ENCODE measurements around the gene NOP14. TPM values are rescaled to one million over a fixed set of nuclear protein-coding genes. Genes with fewer than 3 reads are reported as not detected.

NOP14 gene
- total RNA-seq, 2 experiments from 2014 or later = 31.7 to 66.2 TPM

GRCh38 chr4:2901186-2901585 is 62.0 kb downstream of the NOP14 start:
- intact Hi-C loops (cut with micrococcal nuclease; ENCODE audit: unreplicated experiment) = no loop called here
- Histone ChIP-seq H3K36me3 (ENCODE audit: insufficient read depth, low read length) (peaks cover 42% of the 10 kb centered on the region), H3K4me1 (ENCODE audit: insufficient read depth, low read length, poor library complexity, severe bottlenecking) (no peaks in the 10 kb centered on the region), H3K9me2 (ENCODE audit: insufficient read depth, low read length) (no peaks in the 10 kb centered on the region), H3K4me3 (ENCODE audit: low read depth, low read length, poor library complexity, severe bottlenecking) (no peak overlapping the region), H4K20me1 (ENCODE audit: insufficient read depth, low read length) (no peaks in the 10 kb centered on the region), H3K79me2 (ENCODE audit: insufficient read depth, low read depth, low read length) (no peaks in the 10 kb centered on the region), H3K9me3 (ENCODE audit: low read length) (no peaks in the 10 kb centered on the region), H2AFZ (ENCODE audit: low read length) (no peak overlapping the region), H3K4me2 (ENCODE audit: low read length) (no peak overlapping the region), H3K27ac (ENCODE audit: low read depth, low read length, poor library complexity, severe bottlenecking) (no peak overlapping the region)
- no TSS peak for BruUV-seq (replicated peaks)
- POLR2A ChIA-PET = interaction anchor here (0.6 kb wide), 1 partner anchor 48 kb away, joined by 7 read pairs; no protein-coding TSS in a partner anchor
- TF ChIP-seq CTCF (conservative IDR thresholded peaks at IDR 0.05; ENCODE audit: low read length) (no peak), EZH2phosphoT487 (IDR thresholded peaks at IDR 0.05; ENCODE audit: borderline replicate concordance, low read depth, low read length) (no peak)
- CTCF ChIA-PET (ENCODE audit: unreplicated experiment) = no interaction called here
- no peak for DNase-seq (ENCODE audit: low spot score)

- Histone ChIP-seq H4K20me1 (ENCODE audit: insufficient read depth, low read length) (no peaks in the 10 kb centered on the region), H3K9me2 (ENCODE audit: insufficient read depth, low read length) (no peaks in the 10 kb centered on the region), H3K79me2 (ENCODE audit: insufficient read depth, low read depth, low read length) (no peaks in the 10 kb centered on the region), H3K4me2 (ENCODE audit: low read length) (no peak overlapping the region), H3K36me3 (ENCODE audit: insufficient read depth, low read length) (peaks cover 40% of the 10 kb centered on the region), H3K9me3 (ENCODE audit: low read length) (no peaks in the 10 kb centered on the region), H2AFZ (ENCODE audit: low read length) (no peak overlapping the region), H3K4me3 (ENCODE audit: low read depth, low read length, poor library complexity, severe bottlenecking) (no peak overlapping the region), H3K27ac (ENCODE audit: low read depth, low read length, poor library complexity, severe bottlenecking) (no peak overlapping the region), H3K4me1 (ENCODE audit: insufficient read depth, low read length, poor library complexity, severe bottlenecking) (no peaks in the 10 kb centered on the region)
- BruUV-seq (replicated peaks) = no TSS peak
- ChIA-PET POLR2A (interaction anchor here (0.6 kb wide), 1 partner anchor 48 kb away, joined by 7 read pairs; no protein-coding TSS in a partner anchor), CTCF (ENCODE audit: unreplicated experiment) (no interaction called here)
- no peak for DNase-seq (ENCODE audit: low spot score)
- intact Hi-C loops (cut with micrococcal nuclease; ENCODE audit: unreplicated experiment) = no loop called here
- no peak for TF ChIP-seq CTCF (conservative IDR thresholded peaks at IDR 0.05; ENCODE audit: low read length)
- TF ChIP-seq EZH2phosphoT487 (IDR thresholded peaks at IDR 0.05; ENCODE audit: borderline replicate concordance, low read depth, low read length) = no peak
These were observed 62.5 kb downstream of the NOP14 start for GRCh38 chr4:2900741-2901140.

- TF ChIP-seq EZH2phosphoT487 (IDR thresholded peaks at IDR 0.05; ENCODE audit: borderline replicate concordance, low read depth, low read length) (no peak), CTCF (conservative IDR thresholded peaks at IDR 0.05; ENCODE audit: low read length) (no peak)
- ChIA-PET POLR2A (interaction anchor here (0.6 kb wide), 1 partner anchor 408 kb away, joined by 3 read pairs; no protein-coding TSS in a partner anchor), CTCF (ENCODE audit: unreplicated experiment) (no interaction called here)
- DNase-seq (ENCODE audit: low spot score) = no peak
- Histone ChIP-seq H3K9me3 (ENCODE audit: low read length) (no peaks in the 10 kb centered on the region), H3K9me2 (ENCODE audit: insufficient read depth, low read length) (no peaks in the 10 kb centered on the region), H3K4me2 (ENCODE audit: low read length) (no peak overlapping the region), H3K4me1 (ENCODE audit: insufficient read depth, low read length, poor library complexity, severe bottlenecking) (no peaks in the 10 kb centered on the region), H4K20me1 (ENCODE audit: insufficient read depth, low read length) (no peaks in the 10 kb centered on the region), H3K27ac (ENCODE audit: low read depth, low read length, poor library complexity, severe bottlenecking) (no peak overlapping the region), H3K36me3 (ENCODE audit: insufficient read depth, low read length) (peaks cover 39% of the 10 kb centered on the region), H2AFZ (ENCODE audit: low read length) (no peak overlapping the region), H3K79me2 (ENCODE audit: insufficient read depth, low read depth, low read length) (no peaks in the 10 kb centered on the region), H3K4me3 (ENCODE audit: low read depth, low read length, poor library complexity, severe bottlenecking) (no peak overlapping the region)
- intact Hi-C loops (cut with micrococcal nuclease; ENCODE audit: unreplicated experiment) = no loop called here
- BruUV-seq (replicated peaks) = no TSS peak
These were observed 65.2 kb downstream of the NOP14 start for GRCh38 chr4:2898001-2898400.

Data from OCI-LY7 (cell line).